Middle frontal gyrus (tissue), 1 donor: ENCODE data around the gene PLEKHA5.
A peak's percentile ranks its signal among the peaks of the same experiment; 100 is the strongest.
"Not testable (repeated sequence)": the region's sequence is repeated elsewhere in the genome, so short reads cannot be mapped to it uniquely, and the experiment has no call there.

ENCODE experiments used
- DNase-seq: peaks from one replicate; pipeline ENCODE4 v3.0.0-alpha.2; 2015; ENCODE audit warnings: low spot score; ENCODE audit errors: extremely low spot score

PLEKHA5 gene, protein sequence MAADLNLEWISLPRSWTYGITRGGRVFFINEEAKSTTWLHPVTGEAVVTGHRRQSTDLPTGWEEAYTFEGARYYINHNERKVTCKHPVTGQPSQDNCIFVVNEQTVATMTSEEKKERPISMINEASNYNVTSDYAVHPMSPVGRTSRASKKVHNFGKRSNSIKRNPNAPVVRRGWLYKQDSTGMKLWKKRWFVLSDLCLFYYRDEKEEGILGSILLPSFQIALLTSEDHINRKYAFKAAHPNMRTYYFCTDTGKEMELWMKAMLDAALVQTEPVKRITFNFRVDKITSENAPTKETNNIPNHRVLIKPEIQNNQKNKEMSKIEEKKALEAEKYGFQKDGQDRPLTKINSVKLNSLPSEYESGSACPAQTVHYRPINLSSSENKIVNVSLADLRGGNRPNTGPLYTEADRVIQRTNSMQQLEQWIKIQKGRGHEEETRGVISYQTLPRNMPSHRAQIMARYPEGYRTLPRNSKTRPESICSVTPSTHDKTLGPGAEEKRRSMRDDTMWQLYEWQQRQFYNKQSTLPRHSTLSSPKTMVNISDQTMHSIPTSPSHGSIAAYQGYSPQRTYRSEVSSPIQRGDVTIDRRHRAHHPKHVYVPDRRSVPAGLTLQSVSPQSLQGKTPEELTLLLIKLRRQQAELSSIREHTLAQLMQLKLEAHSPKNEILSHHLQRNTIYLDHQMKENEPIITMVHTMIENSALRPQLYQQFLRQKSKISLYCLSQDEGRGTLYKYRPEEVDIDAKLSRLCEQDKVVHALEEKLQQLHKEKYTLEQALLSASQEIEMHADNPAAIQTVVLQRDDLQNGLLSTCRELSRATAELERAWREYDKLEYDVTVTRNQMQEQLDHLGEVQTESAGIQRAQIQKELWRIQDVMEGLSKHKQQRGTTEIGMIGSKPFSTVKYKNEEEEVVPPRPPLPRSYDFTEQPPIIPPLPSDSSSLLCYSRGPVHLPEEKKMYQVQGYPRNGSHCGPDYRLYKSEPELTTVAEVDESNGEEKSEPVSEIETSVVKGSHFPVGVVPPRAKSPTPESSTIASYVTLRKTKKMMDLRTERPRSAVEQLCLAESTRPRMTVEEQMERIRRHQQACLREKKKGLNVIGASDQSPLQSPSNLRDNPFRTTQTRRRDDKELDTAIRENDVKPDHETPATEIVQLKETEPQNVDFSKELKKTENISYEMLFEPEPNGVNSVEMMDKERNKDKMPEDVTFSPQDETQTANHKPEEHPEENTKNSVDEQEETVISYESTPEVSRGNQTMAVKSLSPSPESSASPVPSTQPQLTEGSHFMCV

DNA sequence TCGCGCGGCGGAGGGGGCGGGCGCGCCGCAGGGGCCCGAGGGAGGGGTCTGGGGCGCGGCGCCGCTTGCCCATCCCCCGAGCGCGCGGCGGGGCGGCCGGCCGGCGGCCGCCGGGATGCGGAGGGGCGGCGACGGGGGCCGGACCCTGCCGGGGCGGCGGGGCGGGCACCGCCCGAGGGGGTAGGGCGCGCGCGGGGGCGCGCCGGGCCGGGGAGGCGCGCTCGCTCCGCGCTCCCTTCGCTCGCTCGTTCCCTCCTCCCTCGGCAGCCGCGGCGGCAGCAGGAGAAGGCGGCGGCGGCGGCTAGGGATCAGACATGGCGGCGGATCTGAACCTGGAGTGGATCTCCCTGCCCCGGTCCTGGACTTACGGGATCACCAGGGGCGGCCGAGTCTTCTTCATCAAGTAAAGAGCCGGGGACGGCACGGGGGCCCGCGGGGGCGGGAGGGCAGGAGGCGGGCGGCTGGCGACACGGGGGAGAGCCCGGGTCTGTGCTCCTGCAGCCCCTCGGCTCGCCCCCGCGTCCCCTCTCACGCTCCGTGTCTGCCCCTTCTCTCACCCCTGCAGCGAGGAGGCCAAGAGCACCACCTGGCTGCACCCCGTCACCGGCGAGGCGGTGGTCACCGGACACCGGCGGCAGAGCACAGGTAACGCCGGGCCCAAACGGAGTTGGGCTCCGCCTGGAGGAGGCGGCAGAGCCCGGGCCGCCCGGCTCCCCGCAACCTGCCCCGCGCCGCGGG, at the start of gene PLEKHA5:
Gene PLEKHA5 (plus strand): TSS at position 248 of the 738 bp plus-strand sequence. CDS start 67 bp downstream, at position 315.
- DNase-seq = peak; percentile 33

DNA sequence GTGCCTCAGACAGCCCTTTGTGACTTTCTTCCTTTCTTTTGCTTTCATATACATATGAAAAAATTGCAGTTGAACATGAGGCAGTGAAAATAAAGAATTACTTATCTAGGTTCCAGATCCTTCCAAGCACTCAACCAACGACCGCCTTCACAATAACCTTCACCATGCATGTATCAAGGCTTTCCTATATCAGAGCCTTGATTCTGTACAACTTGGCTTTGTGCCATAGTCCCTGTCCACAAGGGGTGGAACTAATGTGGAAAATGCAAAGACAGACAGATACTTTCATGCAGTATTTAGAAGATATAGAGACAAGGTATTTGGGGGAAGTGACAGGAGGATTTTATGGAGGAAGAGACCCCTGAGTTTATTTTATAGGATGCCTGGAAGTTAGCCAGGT, 48.6 kb upstream of the PLEKHA5 start:
- DNase-seq = no peak

DNA sequence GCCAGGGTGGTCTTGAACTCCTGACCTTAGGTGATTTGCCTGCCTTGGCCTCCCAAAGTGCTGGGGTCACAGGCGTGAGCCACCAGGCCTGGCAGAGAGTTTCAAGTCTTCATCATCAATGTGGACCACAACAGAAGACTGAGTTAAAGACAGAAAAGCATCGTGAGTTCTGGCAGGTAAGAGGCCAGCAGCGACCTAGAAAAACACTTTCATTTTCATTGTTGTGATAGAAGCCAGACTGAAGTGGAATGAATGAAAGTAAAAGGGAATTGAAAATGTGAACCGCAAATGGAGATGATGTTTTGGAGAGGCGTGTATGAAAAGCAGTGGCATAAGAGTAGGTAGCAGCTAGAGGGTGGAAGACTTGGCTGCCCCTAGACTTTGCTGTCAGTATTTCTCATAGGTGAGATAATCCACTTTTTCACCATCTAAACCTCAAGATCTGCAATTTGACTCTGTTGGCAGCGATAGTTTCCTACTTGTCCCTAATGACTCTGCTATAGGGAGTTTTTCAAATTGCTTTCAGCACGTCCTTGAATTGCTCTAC, 47.1 kb upstream of the PLEKHA5 start:
- no peak for DNase-seq

DNA sequence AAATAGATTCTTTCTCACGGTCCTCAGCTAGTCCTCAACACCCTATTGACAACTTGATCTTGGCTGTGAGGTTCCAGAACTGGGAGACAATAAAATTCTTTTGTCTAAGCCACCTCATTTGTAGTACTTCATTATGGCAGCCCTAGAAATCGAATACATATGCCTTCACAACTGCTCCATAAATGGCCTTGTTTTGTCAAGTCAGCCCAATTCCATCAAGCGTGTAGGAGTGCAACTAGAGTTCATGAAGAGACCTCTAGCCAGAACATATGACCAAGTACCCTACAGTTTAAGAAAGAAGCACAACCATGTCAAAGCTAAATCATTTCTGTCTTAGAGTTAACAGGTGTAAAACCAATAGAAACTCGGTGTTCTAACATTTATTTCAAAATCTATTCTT, 45.0 kb upstream of the PLEKHA5 start:
- no peak for DNase-seq

DNA sequence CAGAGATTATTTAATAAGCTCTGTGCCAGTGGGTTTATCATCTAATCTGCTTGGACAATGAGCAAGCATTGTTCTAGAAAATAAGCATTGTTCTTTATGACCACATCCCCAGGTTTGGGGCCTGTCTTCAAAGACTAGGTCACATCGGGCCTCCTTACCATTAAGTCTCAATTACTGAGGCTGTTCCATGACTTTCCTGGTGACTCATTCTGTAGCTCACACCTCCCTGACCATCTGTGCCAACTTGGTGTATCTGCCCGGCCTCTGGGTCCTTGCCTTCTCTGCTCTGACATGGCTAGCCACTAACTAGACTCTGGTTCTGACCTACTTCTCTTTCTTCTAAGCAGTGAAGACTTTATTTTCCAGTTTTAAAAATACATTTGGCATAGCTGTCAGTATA, 44.4 kb upstream of the PLEKHA5 start:
- DNase-seq = no peak

DNA sequence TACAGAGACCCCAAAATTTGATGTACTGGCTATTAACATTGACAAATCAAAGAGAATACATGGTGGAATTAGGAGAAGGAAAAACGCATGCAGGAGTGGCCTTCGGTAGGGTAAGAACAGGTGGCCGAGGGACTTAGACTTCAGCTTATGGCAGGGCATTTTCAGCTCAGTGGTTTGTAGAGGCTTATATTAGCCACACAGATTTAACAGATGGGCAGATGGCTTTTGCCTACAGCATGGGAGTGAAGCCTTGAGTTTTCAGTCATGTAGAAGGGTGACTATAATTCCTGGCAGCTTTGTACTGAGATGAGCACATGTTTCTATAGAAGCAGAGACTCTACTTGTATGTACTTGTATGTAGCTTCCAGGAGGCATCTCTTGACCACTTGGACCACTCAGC, 40.9 kb upstream of the PLEKHA5 start:
- DNase-seq = no peak

DNA sequence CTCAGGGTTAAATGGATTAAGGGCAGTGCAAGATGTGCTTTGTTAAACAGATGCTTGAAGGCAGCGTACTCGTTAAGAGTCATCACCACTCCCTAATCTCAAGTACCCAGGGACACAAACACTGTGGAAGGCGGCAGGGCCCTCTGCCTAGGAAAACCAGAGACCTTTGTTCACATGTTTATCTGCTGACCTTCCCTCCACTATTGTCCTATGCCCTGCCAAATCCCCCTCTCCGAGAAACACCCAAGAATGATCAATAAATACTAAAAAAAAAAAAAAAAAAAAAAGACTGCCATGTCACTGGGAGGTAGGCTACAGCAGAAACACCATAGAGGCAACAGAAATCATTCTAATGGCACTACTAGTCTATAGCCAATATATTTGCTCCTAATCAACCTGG, 37.1 kb upstream of the PLEKHA5 start:
- DNase-seq = not testable (repeated sequence)

DNA sequence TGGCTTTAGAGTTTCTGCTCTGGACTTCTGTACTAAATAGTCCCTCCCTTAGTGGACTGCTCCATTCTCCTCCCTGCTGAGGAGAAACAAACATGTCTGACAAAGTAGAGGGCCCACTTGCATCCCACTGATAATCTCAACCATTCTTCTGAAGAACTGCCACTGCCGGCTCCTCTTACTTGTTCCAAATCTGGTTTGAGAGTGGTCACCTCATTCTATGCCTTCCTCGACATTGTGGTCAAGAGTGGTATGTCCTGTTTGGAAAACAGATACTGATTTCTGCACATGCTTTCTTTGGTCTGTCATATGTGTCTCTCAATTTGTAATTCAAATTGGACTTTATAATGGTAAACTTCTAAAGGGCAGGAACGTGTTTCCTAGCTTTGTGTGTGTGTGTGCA, 36.3 kb upstream of the PLEKHA5 start:
- no peak for DNase-seq

DNA sequence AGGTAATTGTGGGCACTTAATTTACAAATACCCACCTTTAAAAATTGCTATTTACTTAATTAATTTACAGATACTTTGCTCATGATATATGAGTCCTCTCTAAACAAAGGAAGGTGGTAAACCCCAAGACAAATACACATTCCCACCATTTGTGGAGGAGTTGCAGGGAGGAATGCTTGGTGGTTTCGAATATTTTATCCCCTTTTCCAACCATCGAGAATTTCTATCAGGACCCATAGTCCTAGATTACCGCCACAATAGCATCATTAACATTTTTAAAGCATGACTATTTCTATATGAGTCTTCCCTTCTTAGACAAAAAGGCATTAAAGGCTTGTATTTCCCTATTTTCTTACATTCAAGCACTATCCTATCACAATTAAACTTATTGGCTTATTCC, 34.2 kb upstream of the PLEKHA5 start:
- DNase-seq = no peak

DNA sequence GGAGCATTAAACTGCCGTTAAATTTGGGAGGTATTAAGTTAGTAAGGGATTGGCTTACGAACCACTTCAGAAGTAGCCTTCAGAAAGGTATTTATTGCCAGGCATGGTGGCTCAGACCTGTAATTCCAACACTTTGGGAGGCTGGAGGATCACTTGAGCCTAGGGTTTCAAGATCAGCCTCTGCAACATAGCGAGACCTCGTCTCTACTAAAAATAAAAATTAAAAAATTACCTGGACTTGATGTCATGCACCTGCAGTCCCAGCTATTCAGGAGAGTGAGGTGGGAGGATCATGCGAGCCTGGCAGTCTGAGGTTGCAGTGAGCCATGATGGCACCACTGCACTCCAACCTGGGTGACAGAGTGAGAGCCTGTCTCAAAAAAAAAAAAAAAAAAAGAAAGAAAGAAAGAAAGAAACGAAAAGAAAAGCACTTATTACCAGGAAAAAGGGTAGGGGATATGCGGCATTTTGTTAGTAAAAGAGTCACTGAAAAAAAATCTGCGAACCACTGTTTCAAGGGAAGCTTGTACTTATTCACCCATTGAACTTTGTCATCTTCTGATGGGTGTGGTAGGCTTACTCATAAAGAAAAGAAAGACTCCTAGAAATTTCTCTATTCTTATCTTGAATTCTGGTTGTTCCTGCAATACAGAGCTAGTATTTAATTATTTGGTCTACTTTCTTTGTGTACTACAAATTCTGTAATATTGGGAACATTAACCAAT, 33.6 kb upstream of the PLEKHA5 start:
- no peak for DNase-seq

DNA sequence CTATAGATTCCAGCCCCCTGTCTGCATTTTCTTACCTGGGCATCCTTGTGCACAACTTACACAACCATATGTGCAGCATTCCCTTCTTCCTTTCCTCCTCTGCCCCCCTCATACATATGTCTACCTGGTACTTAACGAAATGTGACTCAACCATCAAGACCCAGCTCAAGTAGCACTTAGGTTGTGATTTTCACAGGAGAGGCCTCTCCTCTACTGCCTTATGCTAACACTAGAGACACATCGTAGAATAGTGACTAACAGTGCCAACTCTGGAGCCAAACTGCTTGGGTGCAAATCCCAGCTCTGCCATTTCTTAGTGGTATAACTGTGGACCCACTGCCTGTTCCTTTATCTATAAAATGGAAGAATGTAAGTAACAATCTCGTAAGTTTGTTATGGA, 24.1 kb upstream of the PLEKHA5 start:
- DNase-seq = no peak

DNA sequence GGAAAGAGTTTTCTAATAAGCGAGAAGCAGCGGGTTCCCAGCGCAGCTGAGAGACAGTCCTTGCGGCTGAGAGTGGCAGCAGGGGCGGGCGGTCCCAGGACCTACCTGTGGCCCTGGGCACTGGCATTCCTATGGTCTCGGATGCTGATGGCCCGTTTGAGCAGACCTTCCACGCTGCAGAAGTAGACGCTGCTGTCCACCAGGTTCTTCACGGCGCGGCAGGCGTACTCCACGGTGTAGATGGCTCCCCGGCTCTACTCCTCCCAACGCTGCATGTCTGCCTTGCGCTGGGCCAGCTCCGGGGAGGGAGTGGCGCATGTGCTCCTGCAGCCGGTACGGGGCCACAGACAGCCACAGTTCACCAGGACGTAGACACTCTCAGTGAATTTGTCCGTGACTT, 21.8 kb upstream of the PLEKHA5 start:
- DNase-seq = no peak

DNA sequence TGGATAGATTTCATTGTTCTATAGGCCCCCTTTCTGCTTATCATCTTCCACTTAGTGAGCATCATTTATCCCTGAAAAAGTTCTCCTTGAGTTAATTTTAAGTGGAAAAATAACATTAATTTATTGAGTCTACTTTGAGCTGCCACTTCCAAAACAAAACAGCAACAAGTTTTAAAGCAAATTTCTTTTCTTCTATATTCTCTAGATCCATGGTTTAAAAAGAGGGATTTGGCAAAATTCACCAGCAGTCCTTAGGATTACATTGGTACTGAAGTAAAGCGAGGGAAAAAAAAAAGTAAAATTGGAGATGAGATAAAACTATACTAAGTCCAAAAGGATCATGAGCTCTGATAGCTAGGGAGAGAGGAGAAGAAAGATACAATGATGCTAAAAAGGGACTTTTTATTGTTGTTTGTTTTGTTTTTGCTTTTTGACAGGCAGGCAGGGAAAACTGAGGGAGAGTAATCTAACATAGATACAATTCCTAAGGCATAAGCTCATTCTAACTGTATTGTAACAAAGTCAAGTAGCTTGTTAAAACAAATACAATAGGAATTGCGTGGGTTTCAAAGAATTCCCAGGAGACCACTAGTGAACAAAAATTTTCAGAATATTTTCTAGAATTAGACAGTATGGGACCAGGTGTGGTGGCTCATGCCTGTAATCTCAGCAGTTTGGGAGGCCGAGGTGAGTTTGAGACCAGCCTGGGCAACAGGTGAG, 19.2 kb upstream of the PLEKHA5 start:
- DNase-seq = no peak

DNA sequence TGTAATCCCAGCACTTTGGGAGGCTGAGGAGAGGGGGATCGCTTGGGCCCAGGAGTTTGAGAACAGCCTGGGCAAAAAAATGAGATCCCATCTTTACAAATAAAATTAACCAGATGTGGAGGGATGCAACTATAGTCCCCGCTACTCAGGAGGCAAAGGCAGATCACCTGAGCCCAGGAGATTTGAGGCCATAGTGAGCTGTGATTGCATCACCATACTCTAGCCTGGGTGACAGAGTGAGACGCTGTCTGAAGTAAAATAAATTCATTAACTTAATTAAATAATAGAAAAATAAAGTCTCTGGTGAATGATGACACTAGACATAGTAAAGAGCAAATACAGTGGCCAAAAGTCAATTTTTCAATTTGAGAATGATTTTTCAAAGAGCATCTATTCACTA, 16.1 kb upstream of the PLEKHA5 start:
- DNase-seq = no peak

DNA sequence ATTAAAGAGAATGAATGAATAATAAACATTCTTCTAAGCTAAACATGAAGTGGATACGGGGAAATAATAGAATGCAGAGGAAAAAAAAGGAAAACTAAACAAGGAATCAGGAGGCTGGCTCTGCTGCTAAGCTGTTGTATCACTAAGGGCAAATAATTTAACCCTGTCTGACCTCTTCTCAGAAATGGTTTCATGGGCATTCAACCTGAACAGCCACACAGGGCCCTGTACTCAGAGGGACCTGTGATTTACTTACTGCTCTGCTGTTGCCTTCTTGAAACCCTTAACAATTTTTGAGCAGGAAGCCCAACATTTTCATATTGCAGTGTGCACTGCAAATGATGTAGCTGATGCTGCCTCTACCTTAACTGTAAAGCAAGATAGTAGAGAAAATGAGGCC, 14.2 kb upstream of the PLEKHA5 start:
- DNase-seq = no peak

DNA sequence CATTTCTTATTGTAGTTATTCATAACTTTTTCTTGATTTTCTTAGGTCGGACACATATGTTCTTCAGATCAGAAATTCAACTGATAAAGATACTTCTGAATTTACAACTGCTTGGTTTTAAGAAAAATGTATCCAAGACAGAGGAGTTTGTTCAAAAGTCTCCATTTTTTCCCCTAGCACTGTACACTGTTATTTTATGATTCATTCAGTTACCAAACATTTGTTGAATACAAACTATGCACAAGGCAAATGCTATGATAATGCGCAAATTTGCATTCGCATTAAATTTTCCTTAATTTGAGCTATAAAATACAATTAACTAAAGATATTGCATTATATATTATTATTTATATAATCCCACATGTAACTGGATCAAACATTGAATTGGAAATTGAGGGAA, 10.1 kb upstream of the PLEKHA5 start:
- no peak for DNase-seq

DNA sequence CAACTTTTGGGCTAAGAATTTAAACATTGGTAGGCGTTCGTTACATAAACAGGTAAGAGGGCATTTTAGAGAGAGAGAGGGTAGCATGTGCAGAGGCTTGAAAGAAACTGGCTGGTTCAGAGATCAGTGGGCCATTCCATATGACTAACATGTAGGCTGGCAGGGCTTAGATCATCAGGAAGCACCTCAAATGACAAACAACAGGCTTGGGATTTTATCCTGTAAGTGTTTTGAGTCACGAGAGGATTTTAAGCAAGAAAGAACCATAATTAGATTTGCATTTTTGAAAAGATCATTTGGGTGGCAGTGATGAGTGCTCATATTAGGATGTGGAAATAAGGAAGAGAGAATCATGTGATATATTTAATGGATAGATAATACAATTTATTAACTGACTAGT, 8.7 kb upstream of the PLEKHA5 start:
- DNase-seq = no peak

DNA sequence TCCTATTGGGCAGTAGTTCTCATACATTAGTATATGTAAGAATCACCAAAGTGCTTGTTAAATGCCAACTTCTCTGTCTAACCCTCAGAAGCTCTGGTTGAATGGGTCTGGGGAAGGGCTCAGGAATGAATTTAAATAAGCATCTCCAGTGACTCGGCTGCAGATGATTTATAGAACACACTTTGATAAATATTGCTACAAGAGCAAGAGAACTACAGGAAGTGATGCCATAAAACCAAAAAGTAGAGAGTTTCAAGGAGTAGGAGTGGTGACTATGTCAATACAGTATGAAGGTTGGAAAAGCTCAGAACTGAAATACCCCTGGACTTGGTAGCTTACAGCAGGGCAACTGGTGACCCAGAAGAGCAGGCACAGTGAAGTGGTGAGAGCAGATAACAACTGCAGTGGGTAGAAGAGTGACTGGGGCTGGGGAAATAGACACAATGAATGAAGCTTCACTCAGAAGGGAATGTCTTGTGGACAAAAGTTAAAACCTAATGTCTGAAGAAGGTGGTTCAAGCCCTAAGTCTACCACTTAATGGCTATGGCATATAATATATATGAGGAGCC, 8.0 kb upstream of the PLEKHA5 start:
- DNase-seq = no peak

DNA sequence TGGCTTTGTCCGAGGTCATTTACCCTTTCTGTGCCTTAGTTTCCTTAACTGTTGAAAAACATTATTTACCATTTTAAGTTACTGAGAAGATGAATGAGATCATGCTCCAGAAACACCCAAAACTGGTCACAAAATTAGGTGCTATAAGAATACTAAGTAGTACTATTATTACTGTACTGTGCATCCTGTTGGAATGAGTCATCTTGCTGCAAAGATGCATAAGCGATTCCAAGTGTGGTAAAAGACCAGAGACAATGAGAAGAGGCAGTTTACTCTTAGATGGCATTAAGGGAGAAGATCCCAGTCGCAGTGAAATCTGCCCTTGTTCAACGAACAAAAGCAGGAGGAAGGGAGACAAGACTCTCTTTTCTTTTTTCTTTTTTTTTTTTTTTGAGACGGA, 4.2 kb upstream of the PLEKHA5 start:
- no peak for DNase-seq
